Jurkat, Clone E6-1 (cell line): Measurements from ENCODE around the gene LACTBL1.
"Not testable (repeated sequence)": the region's sequence is repeated elsewhere in the genome, so short reads cannot be mapped to it uniquely, and the experiment has no call there.

Source experiments
- DNase-seq: peaks from one replicate; pipeline ENCODE4 v3.0.0-alpha.2; 2011; ENCODE audit warnings: low read depth, low spot score
- H3K4me3 ChIP-seq: 2 replicates; pipeline ENCODE4 v1.5.1; 2011; ENCODE audit warnings: mild to moderate bottlenecking, low read length, control low read depth, moderate library complexity

The LACTBL1 gene

DNA sequence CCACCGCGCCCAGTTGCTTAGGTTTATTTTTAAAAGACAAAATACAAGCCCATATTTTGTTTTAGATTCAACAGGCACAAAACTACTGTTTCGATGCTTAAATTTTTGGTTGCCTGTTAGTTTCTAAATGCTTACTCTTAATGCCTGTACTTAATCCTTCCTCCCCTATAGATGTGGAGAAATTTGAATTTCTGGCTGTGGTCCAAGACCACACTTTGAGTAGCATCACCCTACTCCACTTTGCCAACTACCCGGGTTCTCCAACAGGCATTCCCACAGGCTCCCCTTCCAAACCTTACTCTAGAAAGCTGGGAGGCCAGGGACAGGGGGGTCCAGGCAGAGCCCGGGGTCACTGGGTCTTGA, 20.0 kb downstream of the LACTBL1 start:
- DNase-seq: no peak
- H3K4me3 ChIP-seq: no peak overlapping the region

DNA sequence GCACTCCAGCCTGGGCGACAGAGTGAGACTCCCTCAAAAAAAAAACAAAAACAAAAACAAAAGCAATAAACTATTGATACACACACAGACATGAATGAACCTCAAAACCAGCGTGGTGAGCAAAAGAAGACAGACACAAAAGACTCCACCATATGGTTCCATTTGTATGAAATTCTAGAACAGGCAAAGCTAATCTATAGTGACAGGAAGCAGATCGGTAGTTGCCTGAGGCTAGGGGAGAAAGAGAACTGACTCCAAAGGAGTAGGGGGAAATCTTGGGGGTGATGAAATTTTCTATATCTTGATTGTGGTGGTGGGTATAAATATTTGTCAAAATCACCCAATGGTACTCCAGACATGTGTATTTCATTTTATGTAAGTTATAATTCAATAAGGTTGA, 20.9 kb downstream of the LACTBL1 start:
- H3K4me3 ChIP-seq: no peak overlapping the region
- no peak for DNase-seq

DNA sequence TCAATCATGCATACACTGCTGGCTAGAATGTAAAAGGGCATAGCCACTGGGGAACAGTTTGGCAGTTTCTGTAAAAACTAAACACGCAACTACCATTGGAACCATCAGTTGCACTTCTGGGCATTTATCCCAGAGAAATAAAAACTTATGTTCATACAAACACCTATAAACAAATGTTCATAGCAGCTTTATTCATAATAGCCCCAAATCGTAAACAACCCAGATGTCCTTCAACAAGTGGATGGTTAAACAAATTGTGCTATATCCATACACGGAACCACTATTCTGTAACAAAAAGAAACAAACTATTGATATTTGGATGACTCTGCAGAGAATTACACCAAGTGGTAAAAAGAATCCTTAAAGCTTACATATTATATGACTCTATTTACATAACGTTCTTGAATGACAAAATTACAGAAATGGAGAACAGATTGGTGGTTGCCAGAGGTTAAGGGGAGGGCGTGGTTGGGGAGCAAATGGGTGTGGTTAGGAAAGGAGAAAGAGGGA, 22.8 kb downstream of the LACTBL1 start:
- H3K4me3 ChIP-seq: no peak overlapping the region
- no peak for DNase-seq

DNA sequence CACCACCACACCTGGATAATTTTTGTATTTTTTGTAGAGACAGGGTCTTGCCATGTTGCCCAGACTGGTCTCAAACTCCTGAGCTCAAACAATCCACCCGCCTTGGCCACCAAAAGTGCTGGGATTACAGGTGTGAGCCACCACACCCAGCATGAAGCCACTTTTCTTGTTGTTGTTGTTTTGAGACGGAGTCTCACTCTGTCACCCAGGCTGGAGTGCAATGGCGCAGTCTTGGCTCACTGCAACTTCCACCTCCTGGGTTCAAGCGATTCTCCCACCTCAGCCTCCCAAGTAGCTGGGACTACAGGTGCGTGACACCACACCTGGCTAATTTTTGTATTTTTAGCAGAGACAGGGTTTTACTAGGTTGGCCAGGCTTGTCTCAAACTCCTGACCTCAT, 27.5 kb downstream of the LACTBL1 start:
- not testable (repeated sequence) for DNase-seq, H3K4me3 ChIP-seq

DNA sequence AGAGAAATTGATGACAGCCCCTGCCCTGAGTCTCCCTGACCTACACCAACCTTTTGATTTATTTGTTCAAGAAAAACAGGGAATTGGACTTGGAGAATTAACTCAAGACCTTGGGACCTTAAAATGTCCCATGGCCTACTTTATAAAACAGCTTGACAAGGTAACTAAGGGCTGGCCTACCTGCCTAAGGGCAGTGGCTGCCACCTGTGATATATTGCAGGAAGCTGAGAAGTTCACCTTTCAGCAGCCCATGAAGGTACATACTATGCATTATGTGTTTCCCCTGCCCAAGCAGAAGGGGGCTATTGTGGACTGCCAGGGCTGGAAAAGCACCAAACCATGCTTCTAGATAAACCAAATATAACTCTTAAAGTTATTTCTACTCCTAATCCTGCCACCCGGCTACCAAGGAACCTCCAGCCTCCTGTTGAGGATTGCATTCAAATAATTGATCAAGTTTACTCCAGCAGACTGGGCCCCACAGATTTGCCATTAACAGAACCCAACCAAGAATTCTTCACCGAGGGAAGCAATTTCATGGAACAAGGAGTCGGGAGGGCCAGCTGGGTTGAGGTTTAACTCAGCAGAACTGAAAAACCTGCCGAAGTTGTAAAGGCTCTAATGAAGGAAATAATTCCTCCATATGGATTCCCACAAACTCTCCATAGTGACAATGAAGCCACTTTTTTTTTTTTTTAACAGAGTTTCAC, 28.2 kb downstream of the LACTBL1 start:
- no peak for DNase-seq
- no peak overlapping the region for H3K4me3 ChIP-seq

DNA sequence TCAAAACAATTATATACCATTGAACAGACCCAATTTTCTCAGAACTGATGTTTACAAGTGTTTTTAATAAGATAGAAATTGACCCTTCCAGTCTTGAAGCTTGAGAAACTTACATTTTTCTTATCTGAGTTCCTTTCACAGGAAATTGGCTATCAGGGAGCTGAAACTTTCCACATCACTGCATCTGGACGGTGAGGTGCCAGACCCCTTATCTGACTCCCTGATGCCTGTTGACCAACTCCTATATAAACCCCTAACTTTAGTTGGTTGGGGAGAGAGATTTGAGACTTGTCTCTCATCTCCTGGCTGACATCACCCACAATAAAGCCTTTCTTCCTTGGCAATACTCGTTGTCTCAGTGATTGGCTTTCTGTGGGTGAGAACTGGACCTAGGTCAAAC, 31.4 kb downstream of the LACTBL1 start:
- no peak for DNase-seq
- no peak overlapping the region for H3K4me3 ChIP-seq

DNA sequence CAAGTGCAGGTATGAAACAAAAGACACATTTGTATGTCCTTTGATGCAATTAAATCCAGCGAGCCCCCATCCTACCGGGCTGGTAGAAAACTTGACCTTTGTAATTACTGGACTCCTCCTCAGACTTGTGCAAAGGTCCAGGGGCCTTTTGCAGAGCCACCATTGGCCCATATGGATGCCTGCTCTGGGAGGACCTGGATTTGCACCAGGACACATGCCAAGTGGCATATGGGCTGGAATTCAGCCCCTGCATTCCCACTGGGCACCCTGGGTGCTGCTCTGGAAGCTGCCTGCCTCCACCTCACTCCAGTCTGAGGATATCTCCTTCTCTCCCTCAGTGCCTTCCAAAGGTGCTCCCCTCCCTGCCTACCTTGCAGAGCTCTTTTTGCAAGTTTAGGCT, 36.0 kb downstream of the LACTBL1 start:
- no peak overlapping the region for H3K4me3 ChIP-seq
- DNase-seq: no peak

DNA sequence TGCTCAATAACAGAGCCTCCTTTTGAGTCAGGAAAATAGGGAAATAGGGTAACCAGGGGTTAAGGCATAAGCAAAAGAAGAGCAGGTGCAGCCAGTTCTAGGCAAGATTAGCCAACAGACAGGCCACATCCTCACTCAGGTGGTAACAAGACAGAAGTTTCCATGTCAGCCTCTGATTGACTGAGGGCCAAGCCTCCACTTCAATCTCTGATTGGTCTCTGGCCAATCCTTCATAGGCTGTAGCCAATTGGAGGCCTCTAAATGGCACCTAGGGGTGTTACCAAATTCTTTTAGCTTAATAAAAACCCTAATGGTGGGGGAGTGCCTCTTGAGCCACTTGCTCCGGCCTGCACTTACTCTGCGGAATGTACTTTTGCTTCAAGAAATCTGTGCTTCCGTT, 37.2 kb downstream of the LACTBL1 start:
- DNase-seq: peak; percentile 32
- no peak overlapping the region for H3K4me3 ChIP-seq

DNA sequence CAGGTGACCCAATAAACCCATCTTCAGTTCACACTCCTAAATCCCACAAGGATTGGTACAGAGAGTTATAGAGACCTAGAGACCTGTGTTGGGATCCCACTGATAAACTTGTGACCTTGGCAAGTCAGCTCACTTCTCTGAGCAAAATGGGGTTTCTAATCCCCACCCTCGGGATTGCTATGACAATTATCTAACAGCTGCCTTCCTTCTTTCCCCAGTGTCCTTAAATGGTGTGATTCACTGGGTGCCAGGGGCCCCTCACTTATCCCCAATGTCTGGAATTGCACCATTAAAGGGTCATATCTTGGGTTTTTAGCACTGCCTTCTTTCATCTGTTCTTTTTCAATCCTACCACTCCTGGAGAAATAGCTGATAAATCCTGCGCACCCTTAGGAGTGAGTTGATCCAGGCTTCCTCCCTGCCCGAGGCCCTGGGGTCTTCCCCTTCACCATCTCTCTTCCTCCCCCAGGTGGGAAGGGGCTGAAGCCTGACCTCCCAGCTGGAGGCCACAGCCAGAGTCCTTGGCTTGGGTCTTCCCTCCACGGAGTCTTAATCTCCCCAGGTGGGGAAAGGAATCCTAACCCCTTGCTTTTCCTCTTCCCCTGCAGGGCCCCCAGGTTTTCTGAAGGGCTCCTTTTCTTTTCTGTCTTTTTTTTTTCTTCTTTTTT, 39.7 kb downstream of the LACTBL1 start:
- H3K4me3 ChIP-seq: no peak overlapping the region
- no peak for DNase-seq

DNA sequence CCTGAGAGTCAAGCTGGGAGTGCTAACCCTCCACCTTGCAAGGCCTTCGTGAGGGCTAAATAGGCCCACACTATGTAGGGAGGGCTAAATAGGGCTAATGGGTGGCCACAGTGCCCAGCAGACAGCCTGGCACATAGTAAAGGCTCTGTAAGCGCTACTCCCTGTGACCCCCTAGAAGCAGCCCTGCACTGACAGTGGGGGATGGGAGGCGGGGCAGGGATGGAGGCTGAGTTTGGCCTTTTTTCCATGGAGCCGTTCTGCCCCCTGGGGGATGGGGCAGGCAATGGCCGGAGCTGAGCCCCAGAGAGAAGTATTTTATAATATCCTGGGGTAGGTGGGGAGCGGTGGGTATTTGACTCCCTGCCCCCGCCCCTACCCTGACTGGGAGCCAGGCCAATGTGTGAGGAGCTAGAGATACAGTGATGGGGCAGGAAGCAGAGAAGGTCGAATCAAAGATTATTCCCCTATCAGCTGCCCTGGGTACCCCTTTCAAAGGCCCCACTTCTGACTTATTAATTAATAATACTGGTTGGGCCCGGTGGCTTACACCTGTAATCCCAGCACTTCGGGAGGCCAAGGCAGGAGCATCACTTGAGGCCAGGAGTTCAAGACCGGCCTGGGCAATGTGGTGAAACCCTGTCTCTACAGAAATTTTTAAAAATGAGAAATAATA, 42.3 kb downstream of the LACTBL1 start:
- DNase-seq: peak; percentile 6

DNA sequence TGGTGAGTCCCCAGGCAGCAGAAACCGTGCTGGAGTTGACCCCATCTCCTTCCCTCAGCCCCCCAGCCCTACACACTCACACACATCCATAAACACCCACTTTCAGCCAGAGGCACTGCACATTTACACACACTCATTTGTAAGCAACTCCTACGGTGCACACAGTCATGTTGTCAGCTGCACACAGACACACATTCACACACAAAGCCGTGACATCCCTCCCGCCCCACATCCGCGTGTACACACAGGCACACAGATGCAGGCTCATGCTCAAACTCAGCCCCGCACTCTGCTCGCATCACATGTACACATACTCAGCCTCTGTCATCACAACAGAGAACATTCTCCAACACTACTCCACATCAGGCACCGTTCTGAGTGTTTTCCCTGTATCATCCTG, 47.6 kb downstream of the LACTBL1 start:
- no peak overlapping the region for H3K4me3 ChIP-seq
- DNase-seq: no peak

More for the DNA sequence above, 42.3 kb downstream of the LACTBL1 start:
- no peak overlapping the region for H3K4me3 ChIP-seq

DNA sequence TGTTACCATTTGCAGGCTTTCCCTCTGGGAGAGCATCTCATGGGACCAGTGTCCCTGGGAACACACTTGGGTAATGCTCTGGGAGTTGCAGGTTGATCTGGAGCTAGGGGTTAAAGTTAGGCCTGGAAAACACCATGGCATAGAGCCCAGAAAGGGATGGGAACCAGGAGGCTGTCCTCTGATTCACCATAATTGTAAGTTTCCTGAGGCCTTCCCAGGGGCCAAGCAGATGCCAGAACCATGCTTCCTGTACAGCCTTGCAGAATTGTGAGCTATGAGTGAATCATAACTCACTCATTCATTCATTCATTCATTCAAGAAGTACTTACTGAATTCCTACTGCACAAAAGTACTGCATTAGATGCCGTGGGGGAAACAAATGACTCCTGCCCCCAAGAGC, 50.0 kb downstream of the LACTBL1 start:
- no peak overlapping the region for H3K4me3 ChIP-seq
- DNase-seq: no peak

DNA sequence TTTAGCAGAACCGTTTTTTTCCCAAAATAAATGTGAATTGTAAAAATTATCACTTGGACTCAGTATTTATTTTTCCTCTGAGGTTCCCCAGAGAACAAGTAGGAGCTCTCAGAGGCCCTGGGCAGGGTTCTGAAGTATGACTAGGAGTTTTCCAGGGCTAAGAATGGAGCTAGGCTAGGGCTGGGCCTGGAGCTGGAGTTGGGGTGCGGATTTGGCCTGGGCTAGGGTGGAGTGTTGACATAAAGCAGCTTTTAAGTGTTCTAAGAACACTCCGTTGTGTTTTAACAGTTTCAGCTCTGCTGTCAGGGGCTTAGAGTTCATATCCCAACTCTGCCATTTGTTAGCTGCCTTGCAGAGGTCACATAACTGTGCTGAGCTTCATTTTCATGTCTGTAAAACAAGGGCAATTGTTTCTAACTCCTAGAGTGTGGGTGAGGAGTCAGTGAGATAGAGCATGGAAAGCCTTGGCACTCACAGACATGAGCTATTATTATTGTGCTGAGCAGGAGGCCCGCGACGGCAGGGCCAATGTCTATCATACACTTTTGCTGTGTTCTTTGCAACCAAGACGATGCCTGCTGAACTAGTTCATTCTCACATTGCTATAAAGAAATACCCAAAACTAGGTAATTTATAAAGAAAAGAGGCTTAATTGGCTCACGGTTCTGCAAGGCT, 51.1 kb downstream of the LACTBL1 start:
- no peak for DNase-seq

DNA sequence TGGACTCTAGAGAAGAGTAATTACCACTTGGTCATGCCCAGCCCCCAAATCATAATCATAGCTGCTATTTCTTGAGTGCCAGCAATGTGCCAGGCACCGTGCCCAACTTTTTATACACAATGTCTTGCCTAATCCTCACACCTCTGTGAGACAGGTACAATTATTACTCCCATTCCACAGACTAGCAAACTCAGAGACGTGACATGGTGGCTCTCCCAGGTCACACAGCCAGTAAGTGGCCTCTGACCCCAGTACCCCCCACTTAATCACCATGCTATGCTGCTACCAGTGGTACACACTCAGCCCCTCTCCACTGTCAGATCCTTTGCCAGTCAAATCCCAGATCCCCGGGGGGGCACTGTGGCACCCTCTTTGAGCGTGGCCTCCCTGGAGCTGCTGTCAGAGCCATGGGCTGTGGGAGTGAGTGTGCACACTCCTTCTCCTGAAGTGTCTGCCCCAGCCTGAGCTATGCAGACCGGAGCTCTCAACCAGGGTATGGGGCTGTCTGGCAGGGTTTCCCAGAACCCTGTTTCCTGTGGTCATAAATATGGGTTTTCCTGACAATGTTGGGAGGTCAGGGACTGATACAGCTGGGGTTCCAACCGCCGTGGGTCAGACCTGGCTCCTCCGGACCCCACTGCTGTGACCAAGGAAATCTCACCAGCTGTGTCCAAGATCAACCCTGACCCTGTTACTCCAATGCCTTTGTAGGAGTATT, 51.8 kb downstream of the LACTBL1 start:
- H3K4me3 ChIP-seq: no peak overlapping the region
- DNase-seq: no peak

More for the DNA sequence above, 51.1 kb downstream of the LACTBL1 start:
- H3K4me3 ChIP-seq: no peak overlapping the region

DNA sequence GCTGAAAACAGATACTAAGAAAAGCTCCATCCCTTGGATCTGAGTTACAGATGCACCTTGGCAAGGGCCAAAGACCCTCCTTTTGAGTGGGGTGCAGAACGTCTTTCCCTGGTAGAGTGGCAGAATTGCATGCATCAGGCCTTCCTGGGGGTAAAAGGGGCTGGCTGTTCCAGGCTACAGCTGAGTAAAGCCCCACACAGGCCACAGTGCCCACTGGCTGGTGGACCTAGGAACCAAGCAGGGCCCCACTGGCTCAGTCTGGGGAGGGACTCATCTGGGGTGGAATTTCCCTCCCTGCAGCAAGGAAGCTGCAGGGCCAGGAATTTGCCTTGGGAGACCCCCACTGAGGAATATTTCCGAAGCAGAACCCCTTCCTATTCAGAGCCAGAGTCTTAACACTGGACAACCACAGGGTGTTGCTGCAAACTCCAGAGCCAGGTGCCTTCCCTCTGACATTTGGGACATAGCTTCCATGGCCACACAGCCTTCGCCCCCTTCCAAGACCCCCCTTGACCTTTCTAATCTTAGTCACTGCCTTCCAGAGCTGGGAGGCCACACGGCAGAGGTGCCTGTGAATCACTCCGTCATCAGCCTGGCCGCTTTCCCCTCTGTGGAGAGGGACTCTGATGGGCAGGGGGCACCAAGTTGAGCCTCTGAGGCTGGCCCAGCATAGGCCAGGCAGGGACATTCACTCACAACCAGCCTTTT, 52.5 kb downstream of the LACTBL1 start:
- no peak overlapping the region for H3K4me3 ChIP-seq
- DNase-seq: no peak

DNA sequence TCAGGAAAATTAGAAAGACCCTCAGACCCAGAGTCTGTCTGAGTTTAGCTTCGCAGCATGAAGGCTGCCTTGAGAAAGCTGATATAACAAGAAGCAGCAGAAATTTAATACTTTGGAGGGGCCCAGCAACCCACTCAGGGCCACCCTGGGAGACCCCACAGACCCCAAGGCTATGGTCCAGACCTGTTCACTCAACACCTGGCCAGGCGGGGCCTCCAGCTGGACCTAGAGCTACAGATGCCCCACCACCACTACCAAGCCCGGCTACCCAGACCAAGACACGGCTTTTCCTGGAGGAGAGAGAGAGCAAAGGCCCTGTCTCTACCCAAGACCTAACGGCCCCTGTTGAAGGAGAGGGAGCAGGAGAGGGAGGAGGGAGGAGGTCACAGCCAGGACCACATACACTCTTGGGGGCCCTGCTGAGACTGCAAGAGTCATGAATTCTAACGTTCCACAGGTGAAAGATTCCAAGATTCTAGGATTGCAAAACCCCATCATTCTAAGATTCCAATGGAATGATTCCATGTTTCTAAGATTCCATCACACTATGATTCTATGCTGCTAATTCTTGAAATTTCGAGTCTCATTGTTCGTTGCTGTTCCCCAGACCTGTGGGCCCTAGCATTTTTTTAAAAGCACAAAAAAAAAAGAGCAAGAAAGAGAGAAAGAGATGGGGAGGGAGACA, 53.2 kb downstream of the LACTBL1 start:
- no peak overlapping the region for H3K4me3 ChIP-seq
- DNase-seq: no peak

DNA sequence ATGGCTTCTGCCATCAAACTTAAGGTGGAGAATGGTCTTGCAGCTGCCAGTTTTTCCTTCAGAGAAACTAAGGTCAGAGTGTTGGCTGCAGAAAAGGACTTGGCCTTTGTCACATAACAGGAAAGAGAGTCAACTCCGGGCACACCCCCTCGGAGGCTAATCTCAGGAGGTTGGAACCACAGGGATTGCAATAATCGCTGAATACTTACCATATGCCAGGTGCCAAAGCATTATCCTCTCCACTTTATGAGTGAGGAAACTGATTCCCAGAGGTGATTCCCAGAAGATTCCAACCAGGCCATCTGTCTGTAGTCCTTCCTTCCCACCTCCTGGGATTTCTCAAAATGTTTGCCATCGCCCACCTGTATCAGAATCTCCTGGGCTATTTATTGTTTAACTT, 54.0 kb downstream of the LACTBL1 start:
- no peak for DNase-seq
- no peak overlapping the region for H3K4me3 ChIP-seq

DNA sequence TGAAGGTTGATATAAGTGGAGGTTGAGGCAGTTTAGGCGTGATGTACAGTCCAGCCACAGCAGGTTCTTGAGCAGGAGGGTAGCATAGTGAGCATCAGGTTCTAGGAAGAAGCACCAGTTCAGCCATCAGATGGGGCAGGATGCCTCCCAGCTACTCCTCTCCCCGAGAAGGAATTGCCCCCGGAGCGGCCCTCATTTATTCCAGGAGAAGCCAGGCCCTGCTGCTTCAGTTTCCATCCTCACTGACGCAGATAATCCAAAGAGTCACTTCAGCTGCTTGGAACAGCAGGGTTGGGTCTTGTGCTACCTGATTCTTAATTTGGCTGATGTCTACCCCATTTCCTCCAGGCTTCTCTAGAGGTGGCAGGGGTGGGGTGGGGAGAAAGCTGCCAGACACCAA, 54.7 kb downstream of the LACTBL1 start:
- no peak overlapping the region for H3K4me3 ChIP-seq
- no peak for DNase-seq
